Inferior parietal cortex (tissue), 1 donor: ENCODE results near the gene MBTPS1.

Source experiments
- DNase-seq: peaks from one replicate; pipeline ENCODE4 v3.0.0-alpha.2; 2016; ENCODE audit errors: extremely low spot score

MBTPS1 gene

DNA sequence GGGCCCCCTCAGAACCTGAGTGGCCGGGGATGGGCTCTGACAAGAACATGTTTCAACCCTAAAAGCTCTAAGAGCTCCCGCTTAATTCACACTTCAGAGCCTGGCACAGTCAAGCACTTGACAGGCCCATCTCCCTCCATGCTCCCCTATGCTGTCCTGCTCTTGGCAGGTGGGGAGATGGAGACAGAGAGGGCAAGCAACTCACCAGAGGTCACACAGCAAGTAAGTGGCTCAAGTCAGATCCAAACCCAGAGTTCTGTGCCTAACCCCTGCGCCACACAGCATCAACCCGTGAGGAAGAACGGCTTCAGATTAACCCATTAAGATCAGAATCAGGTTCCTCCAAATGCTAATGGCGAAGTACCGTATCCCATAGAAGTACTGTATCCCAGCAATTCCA, 112.3 kb downstream of the MBTPS1 start:
- DNase-seq = no peak
